Mucosa of descending colon (tissue), 3 donors: ENCODE results near the gene HMX1. TPM values are rescaled to one million over a fixed set of nuclear protein-coding genes. Genes with fewer than 3 reads are reported as not detected.

Experiments used
- ATAC-seq: fragments of 200-7000 bp; cut with Tn5 transposase; one replicate; pipeline ENCODE4 v1.9.1; 2020; ENCODE audit warnings: mild to moderate bottlenecking, moderate library complexity
- DNase-seq, 3 donors: peaks; one replicate each; pipeline ENCODE4 v3.0.0-alpha.2; 2020
- H3K36me3 ChIP-seq: fragments of 200-600 bp; one replicate; pipeline ENCODE4 v1.8.0; 2021; ENCODE audit warnings: low read depth, mild to moderate bottlenecking
- H3K4me1 ChIP-seq: fragments of 200-600 bp; one replicate; pipeline ENCODE4 v1.8.0; 2021; ENCODE audit warnings: low read depth, mild to moderate bottlenecking
- H3K4me3 ChIP-seq: fragments of 200-600 bp; one replicate; pipeline ENCODE4 v1.8.0; 2021; ENCODE audit warnings: mild to moderate bottlenecking
- H3K9me3 ChIP-seq: fragments of 200-600 bp; one replicate; pipeline ENCODE4 v1.8.0; 2021; ENCODE audit warnings: mild to moderate bottlenecking
- intact Hi-C, 2 donors: fragments of 100-400 bp; cut with DNase I in 1 of 2; cut with micrococcal nuclease in 1 of 2; formaldehyde crosslinking; loops; one replicate each; pipeline versions ENCODE4 v1.11.0 to v1.11.1; 2022; cut with DNase I, micrococcal nuclease
- total RNA-seq, 3 donors: library from RNA; stranded (reverse); fragmentation: NEBNext Ultra II Directional in 2 of 3; extraction: Animal tissue kit (Norgen Biotek cat#: 25700) in 2 of 3; gene quantifications; one replicate each; pipeline versions ENCODE4 v1.2.1 to v1.2.4, GENCODE V29; 2021 to 2023
- TF ChIP-seq, protein P1 (sequence below): fragments of 200-600 bp; IDR thresholded peaks from one replicate; pipeline ENCODE4 v1.8.0; 2022; ENCODE audit warnings: antibody characterized with exemption, mild to moderate bottlenecking
- donor health status: DM: no; HTN: no; CAD: no; lungs with moderate emphysema.
- donor health status: DM: no; HTN: no; CAD: no.
- donor health status: DM: no; HTN: yes; CAD: no.

HMX1 gene
- total RNA-seq, 3 donors from 2014 or later, result 0.19 TPM; not detected in 2

DNA sequence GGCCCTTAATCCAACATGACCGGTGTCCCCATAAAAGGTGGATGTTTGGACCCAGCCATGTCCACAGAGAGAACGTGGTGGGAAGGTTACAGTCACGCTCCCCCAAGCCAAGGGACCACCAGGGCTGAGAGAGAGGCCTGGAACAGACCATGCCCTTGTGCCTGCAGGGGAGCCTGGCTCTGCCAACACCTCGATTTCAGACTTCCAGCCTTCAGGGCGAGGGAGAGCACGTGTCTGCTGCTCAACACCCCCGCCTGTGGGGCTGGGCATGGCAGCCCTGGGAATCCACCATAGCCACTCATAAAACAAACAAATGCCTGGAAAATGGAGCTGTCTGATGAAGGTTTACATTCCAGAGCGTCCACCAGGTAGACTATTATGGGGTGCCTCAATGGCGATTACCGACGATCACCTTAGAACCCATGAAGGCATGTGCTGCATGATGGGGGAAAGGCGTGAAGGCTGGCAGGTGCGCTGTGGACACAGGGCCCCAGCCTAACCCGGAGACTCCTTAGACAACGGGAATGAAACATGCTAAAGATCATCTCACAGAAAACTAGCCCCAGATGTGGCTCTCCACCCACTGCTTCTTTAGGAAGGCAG lies 42.3 kb upstream of the HMX1 start:
- intact Hi-C loops, result no loop called here

DNA sequence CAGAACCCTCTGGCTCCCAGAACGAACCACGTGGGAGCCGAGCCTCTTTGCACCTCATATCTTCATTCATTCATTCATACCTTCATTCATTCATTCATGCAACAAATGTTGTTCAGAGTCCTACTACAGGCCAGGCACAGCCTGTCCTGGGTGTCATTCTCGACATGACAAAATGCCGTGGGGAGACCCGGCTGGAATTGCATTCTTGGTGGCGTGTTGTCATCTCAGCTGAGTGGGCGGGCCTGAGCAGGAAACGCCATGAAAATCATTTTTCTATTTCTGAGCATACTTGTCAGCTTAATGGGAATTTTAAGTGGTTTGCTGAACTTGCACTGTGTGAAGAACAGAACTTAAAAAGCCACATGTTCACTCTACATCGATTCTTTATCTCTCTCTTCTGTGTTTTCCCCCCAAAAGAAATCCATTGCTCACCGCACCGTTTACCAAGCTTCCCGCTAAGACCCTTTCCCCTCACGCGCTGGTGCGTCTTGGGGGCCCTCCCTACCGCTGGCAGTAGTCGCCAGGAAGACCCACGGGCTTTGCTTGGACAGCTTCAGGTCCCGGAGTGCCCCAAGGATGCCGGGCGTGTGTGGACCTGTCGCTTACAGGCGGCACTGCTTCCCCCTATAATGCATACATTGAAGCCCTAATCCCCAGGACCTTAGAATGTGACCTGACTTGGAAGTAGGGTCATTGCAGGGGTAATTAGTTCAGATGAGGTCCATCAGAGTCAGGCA lies 41.6 kb upstream of the HMX1 start:
- no peak overlapping the region for H3K4me3 ChIP-seq
- H3K9me3 ChIP-seq, result no peaks in the 10 kb centered on the region
- no peak for ATAC-seq
- H3K36me3 ChIP-seq, result no peaks in the 10 kb centered on the region
- intact Hi-C loops, result no loop called here
- no peaks in the 10 kb centered on the region for H3K4me1 ChIP-seq
- no peak for DNase-seq
- TF ChIP-seq, protein P1, sequence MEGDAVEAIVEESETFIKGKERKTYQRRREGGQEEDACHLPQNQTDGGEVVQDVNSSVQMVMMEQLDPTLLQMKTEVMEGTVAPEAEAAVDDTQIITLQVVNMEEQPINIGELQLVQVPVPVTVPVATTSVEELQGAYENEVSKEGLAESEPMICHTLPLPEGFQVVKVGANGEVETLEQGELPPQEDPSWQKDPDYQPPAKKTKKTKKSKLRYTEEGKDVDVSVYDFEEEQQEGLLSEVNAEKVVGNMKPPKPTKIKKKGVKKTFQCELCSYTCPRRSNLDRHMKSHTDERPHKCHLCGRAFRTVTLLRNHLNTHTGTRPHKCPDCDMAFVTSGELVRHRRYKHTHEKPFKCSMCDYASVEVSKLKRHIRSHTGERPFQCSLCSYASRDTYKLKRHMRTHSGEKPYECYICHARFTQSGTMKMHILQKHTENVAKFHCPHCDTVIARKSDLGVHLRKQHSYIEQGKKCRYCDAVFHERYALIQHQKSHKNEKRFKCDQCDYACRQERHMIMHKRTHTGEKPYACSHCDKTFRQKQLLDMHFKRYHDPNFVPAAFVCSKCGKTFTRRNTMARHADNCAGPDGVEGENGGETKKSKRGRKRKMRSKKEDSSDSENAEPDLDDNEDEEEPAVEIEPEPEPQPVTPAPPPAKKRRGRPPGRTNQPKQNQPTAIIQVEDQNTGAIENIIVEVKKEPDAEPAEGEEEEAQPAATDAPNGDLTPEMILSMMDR, result no peak

More for the DNA sequence above, 42.3 kb upstream of the HMX1 start:
- Histone ChIP-seq H3K4me3 (no peak overlapping the region), H3K9me3 (no peaks in the 10 kb centered on the region), H3K4me1 (no peaks in the 10 kb centered on the region), H3K36me3 (no peaks in the 10 kb centered on the region)
- TF ChIP-seq, protein P1, result no peak
- DNase-seq (no peak), ATAC-seq (no peak)

DNA sequence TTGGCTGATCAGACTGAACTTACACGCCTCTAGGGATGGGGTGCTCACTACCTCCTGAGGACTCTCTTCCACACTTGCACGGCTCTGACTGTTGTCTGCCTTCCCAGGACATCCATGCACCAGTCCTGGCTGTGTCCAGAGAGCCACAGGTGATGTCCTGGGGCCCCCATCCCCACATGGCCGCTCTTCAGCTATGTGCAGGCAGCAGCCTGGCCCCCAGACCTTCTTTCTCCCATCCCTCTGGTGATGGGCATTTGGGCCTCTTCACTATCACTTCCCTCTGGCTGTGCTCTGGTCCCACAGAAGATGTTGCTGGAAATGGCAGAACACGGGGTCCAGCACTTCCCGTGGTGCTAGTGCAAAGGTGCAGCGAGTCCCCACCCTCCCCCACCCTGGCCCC lies 40.9 kb upstream of the HMX1 start:
- H3K4me3 ChIP-seq, result no peak overlapping the region
- DNase-seq (no peak), ATAC-seq (no peak)
- H3K4me1 ChIP-seq, result no peaks in the 10 kb centered on the region
- TF ChIP-seq, protein P1, result no peak
- no peaks in the 10 kb centered on the region for H3K36me3 ChIP-seq
- H3K9me3 ChIP-seq, result no peaks in the 10 kb centered on the region
- intact Hi-C loops, result no loop called here

DNA sequence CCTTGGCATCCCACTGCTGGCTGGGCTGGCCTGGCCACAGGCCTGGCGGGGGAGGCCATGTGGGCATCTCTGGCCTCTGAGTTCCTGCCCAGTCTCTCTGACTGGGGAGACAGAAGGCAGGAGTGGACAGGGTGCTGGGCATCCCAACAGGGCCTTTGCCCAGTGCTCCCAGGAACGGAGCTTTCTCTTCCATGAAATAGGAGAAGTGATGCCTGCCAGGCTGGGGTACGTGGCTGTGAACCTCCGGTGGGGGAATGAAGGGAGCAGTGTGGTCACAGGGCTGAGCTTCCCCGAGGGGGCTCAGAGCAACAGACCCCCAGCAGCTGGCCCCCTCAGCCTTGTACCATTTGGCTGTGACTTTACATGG lies 40.4 kb upstream of the HMX1 start:
- DNase-seq (no peak), ATAC-seq (no peak)
- Histone ChIP-seq H3K9me3 (no peaks in the 10 kb centered on the region), H3K4me3 (no peak overlapping the region), H3K36me3 (no peaks in the 10 kb centered on the region), H3K4me1 (no peaks in the 10 kb centered on the region)
- intact Hi-C loops, result no loop called here
- TF ChIP-seq, protein P1, result no peak

DNA sequence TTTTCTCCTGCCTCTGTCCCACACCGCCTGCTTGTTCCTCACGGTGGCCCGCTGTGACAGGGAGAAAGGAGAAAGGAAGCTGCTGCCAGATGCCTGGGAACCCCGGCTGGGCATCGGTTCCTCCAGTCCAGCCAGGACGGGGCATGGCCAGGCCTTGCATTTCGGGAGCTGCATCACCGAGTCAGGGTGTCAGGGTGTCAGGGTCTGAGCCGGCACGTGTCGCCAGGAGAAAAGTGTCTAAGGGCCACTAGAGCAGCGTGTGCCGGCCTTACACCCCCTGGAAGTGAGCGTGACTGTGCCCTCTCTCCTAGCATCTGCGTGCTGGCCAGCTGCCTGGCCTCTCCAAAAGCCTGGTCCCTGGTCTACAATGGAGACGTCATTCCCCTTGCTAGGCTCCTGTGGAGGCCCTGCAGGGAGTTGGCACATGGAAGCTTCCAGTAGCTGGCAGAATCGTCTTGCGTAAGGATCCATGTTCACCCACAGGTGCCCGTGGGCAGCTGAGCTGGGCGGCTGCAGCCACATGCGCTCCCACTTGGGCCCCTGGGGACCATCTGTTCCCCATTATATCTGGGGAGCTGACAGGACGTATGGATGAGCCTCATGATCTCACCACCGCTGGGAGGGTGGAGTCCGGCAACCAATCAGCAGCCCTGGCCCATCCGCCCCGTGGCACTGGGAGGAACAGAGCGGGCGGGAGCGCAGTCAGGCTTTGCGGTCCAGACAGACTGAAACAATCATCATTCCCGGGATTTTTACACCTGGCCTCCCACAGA lies 39.9 kb upstream of the HMX1 start:
- no peaks in the 10 kb centered on the region for H3K4me1 ChIP-seq
- DNase-seq (no peak), ATAC-seq (no peak)
- TF ChIP-seq, protein P1, result no peak
- H3K9me3 ChIP-seq, result no peaks in the 10 kb centered on the region
- H3K36me3 ChIP-seq, result no peaks in the 10 kb centered on the region
- H3K4me3 ChIP-seq, result no peak overlapping the region
- intact Hi-C loops, result no loop called here
